Brain pericyte (primary cell): ENCODE data around the gene KCNK3.

ENCODE experiments used
- DNase-seq: peaks from one replicate; pipeline ENCODE4 v3.0.0-alpha.2; 2012; ENCODE audit warnings: low read depth, low spot score

Gene KCNK3

DNA sequence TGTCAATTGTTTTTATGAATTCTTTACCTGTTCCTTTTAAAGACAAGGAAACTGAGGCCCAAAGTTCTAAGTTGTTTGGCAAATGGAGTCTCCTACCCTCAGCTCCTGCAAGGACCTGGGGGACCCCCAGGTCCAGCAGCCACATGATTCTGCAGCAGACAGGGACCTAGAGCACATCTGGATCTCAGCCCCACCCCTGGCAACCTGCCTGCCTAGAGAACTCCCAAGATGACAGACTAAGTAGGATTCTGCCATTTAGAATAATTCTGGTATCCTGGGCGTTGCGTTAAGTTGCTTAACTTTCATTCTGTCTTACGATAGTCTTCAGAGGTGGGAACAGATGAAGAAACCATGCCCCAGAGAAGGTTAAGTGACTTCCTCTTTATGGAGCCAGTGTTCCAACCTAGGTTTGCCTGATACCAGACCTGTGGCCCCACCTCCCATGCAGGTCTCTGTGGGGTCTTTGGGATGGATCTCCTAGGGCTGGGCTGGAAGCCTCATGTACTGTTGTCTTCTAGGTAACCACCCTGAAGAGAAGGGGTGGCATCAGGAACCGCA is 87.8 kb downstream of the KCNK3 start:
- DNase-seq = no peak
